ENCODE measurements around the gene RAI1. TPM values are rescaled to one million over a fixed set of nuclear protein-coding genes. Genes with fewer than 3 reads are reported as not detected.

RAI1 gene
- total RNA-seq, 1 donor from 2014 or later = 38.1 TPM

DNA sequence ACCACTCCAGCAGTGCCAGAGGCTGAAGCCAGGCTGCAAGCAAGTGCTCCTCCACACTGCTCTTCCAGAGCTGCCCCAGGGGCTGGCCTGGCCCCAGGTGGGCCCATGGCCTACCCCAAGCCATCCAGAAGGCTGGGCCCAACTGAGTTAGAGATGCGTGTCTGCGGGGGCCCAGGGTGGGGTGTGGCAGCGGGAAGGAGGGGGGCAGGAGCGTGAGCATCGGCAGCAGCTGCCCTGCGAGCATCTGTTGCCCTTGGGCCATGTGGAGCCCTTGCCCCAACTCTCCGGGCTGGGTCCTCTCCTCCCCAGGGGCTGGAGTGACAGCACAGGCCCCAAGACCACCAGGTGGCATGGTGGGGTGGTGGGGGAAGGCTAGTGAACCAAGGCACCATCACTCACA, 162.8 kb downstream of the RAI1 start:
- DNase-seq = no peak
- peaks cover 57% of the 10 kb centered on the region for H3K4me1 ChIP-seq
- intact Hi-C loops (cut with DNase I) = no loop called here

DNA sequence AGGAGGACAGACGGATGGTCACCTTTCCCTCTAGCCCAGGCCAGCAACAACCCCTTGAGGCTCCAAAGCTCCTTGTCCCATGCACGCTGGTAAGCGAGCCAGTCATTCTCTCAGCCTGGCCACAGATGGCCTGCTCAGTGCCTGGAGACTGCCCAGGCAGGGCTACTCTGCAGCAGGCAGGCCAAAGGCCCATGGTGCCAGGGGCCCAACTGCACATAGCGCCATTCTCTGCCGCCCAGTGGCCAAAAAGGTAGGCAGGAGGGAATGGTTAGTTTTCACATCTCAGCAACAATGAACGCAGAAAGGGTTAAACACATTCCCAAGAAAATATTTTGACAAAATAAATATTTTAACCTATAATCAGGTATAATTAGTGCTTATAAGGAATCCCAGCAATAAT, 163.2 kb downstream of the RAI1 start:
- no peak overlapping the region for H3K4me3 ChIP-seq
- intact Hi-C loops (cut with DNase I) = no loop called here
- no peaks in the 10 kb centered on the region for H3K27me3 ChIP-seq
- no peaks in the 10 kb centered on the region for H3K9me3 ChIP-seq
- DNase-seq (no peak), ATAC-seq (no peak)
- H3K36me3 ChIP-seq = no peaks in the 10 kb centered on the region
- no peak overlapping the region for H3K27ac ChIP-seq
- peaks cover 57% of the 10 kb centered on the region for H3K4me1 ChIP-seq
- TF ChIP-seq, protein P1, sequence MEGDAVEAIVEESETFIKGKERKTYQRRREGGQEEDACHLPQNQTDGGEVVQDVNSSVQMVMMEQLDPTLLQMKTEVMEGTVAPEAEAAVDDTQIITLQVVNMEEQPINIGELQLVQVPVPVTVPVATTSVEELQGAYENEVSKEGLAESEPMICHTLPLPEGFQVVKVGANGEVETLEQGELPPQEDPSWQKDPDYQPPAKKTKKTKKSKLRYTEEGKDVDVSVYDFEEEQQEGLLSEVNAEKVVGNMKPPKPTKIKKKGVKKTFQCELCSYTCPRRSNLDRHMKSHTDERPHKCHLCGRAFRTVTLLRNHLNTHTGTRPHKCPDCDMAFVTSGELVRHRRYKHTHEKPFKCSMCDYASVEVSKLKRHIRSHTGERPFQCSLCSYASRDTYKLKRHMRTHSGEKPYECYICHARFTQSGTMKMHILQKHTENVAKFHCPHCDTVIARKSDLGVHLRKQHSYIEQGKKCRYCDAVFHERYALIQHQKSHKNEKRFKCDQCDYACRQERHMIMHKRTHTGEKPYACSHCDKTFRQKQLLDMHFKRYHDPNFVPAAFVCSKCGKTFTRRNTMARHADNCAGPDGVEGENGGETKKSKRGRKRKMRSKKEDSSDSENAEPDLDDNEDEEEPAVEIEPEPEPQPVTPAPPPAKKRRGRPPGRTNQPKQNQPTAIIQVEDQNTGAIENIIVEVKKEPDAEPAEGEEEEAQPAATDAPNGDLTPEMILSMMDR (IDR thresholded peaks at IDR 0.05) = no peak

More for the DNA sequence above, 162.8 kb downstream of the RAI1 start:
- H3K9me3 ChIP-seq = no peaks in the 10 kb centered on the region
- H3K27ac ChIP-seq = no peak overlapping the region
- no peak for ATAC-seq
- no peaks in the 10 kb centered on the region for H3K27me3 ChIP-seq
- H3K4me3 ChIP-seq = no peak overlapping the region
- H3K36me3 ChIP-seq = no peaks in the 10 kb centered on the region
- TF ChIP-seq, protein P1 (IDR thresholded peaks at IDR 0.05) = no peak

DNA sequence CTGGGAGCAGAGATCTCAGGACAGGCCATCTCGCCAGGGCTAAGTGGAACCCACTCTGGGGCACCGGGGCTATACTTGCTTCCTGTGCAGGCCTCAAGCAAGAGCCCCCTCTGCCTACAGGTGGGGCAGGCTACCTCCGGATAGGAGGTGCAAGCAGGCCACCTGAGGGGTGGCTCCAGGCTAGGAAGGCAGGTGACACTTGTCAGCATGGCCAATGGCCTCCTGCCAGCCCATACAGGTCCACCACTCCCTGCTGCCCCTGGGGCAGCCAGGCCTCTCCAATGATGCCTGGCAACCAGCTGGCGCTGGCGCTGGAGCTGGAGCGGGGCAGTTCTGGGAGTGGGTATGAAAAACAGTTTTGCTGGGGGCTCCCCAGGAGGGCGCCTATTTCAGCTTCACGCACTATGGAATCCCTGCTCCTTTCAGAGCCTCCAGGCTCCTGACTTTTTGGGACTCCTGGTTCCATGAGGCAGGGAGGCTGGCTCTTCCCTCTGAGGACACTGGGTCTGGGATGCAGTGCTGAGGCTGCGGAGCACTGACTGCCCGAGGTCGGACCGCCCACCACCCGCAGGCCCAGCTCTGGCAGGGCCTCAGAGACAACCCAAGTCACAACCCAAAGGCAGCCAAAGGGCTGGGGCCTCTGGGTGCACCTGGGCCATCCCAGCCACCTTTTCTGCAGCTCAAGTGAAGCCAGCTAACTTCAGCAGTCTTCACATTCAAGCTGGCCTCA, 164.0 kb downstream of the RAI1 start:
- no peak for DNase-seq
- peaks cover 61% of the 10 kb centered on the region for H3K4me1 ChIP-seq
- intact Hi-C loops (cut with DNase I) = no loop called here
- no peaks in the 10 kb centered on the region for H3K36me3 ChIP-seq
- ATAC-seq = no peak
- TF ChIP-seq, protein P1 (IDR thresholded peaks at IDR 0.05) = no peak
- H3K9me3 ChIP-seq = no peaks in the 10 kb centered on the region
- no peaks in the 10 kb centered on the region for H3K27me3 ChIP-seq
- H3K4me3 ChIP-seq = no peak overlapping the region
- no peak overlapping the region for H3K27ac ChIP-seq

DNA sequence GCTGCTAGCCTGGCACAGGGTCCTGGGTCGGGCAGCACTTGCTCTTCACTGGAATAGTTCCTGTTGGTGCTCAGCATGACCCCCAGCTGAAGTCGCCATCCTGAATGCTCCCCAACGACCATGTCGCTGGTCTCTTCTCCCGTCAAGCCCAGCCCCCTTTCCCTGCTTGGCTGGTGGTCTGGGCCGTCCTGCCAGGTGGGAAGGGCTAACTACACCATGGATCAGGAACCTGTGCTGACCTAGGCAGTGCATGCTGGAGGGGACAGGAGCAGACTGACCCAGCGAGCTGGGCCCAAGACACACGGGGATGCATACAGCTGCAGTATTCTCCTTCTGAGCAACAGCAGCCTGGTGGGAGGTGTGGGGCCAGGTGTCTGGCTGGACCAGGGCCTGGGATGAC, 164.7 kb downstream of the RAI1 start:
- Histone ChIP-seq H3K36me3 (no peaks in the 10 kb centered on the region), H3K4me3 (no peak overlapping the region), H3K27me3 (no peaks in the 10 kb centered on the region), H3K27ac (no peak overlapping the region), H3K4me1 (peaks cover 60% of the 10 kb centered on the region), H3K9me3 (no peaks in the 10 kb centered on the region)
- ATAC-seq (no peak), DNase-seq (no peak)
- intact Hi-C loops (cut with DNase I) = no loop called here
- TF ChIP-seq, protein P1 (IDR thresholded peaks at IDR 0.05) = no peak

DNA sequence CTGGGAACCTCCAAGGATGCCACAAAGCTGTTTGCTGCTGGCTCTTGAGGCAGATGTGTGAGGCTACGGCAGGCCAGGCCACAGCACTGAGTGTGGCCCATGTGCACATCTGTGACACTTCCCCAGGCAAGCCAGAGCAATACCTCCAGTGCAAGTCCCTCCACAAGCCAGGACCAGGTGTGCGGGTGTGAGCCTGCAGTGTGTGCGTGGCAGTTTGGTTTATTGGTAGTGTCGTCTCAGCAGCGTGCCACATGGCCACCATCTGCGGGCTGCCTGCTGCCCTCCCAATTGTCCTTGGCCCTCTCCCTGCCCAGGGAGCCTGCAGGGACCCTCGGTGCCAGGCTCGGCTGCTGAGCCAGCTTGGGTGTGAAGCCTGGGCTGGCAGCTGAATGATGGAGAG, 165.4 kb downstream of the RAI1 start:
- peaks cover 60% of the 10 kb centered on the region for H3K4me1 ChIP-seq
- TF ChIP-seq, protein P1 (IDR thresholded peaks at IDR 0.05) = no peak
- no peaks in the 10 kb centered on the region for H3K36me3 ChIP-seq
- DNase-seq = no peak
- H3K27me3 ChIP-seq = no peaks in the 10 kb centered on the region
- no peak overlapping the region for H3K4me3 ChIP-seq
- no peak overlapping the region for H3K27ac ChIP-seq
- no peak for ATAC-seq
- no peaks in the 10 kb centered on the region for H3K9me3 ChIP-seq
- intact Hi-C loops (cut with DNase I) = no loop called here
